H1 (cell line): ENCODE data around the gene SMAGP. TPM values are rescaled to one million over a fixed set of nuclear protein-coding genes. Genes with fewer than 3 reads are reported as not detected.

Experiments used
- BACH1 ChIP-seq: IDR thresholded peaks from 2 replicates; pipeline ENCODE4 v1.6.1; 2012; ENCODE audit warnings: low read length, improper control_type of control experiment
- BCL11A ChIP-seq, 2 experiments: IDR thresholded peaks; one replicate each; pipeline ENCODE4 v1.6.1; 2011; ENCODE audit warnings: low read depth in 2 of 2, low read length in 2 of 2, mild to moderate bottlenecking in 2 of 2
- CHD2 ChIP-seq: IDR thresholded peaks from 2 replicates; pipeline ENCODE4 v1.6.1; 2012; ENCODE audit warnings: low read length, improper control_type of control experiment
- CTBP2 ChIP-seq: IDR thresholded peaks from 2 replicates; pipeline ENCODE4 v1.7.0; 2011; ENCODE audit warnings: borderline replicate concordance, mild to moderate bottlenecking, moderate library complexity, mixed read lengths, low read length; ENCODE audit not compliant: insufficient read depth, insufficient read length
- EGR1 ChIP-seq: IDR thresholded peaks from 2 replicates; pipeline ENCODE4 v1.6.1; 2011; ENCODE audit warnings: low read depth, low read length, borderline replicate concordance
- EZH2 ChIP-seq: fragments of 200-600 bp; sonication (generic); IDR thresholded peaks from 2 replicates; pipeline ENCODE4 v1.7.1; 2012; ENCODE audit warnings: low read depth, mild to moderate bottlenecking, moderate library complexity, low read length, inconsistent platforms; ENCODE audit not compliant: severe bottlenecking
- GTF2F1 ChIP-seq: IDR thresholded peaks from 2 replicates; pipeline ENCODE4 v1.6.1; 2012; ENCODE audit warnings: low read depth, low read length, improper control_type of control experiment, borderline replicate concordance
- HDAC6 ChIP-seq: IDR thresholded peaks from one replicate; pipeline ENCODE4 v1.7.1; 2012; ENCODE audit warnings: low read depth, mild to moderate bottlenecking, inconsistent platforms, low read length, moderate library complexity
- KDM5A ChIP-seq: fragments of 200-600 bp; IDR thresholded peaks from 2 replicates; pipeline ENCODE4 v1.7.1; 2012; ENCODE audit warnings: mild to moderate bottlenecking, low read length, inconsistent platforms, mixed read lengths
- MAFK ChIP-seq: IDR thresholded peaks from 2 replicates; pipeline ENCODE4 v1.6.1; 2012; ENCODE audit warnings: low read depth, mild to moderate bottlenecking, improper control_type of control experiment, low read length
- NRF1 ChIP-seq: IDR thresholded peaks from 2 replicates; pipeline ENCODE4 v1.6.1; 2011; ENCODE audit warnings: mild to moderate bottlenecking, low read depth, low read length, improper control_type of control experiment
- PHF8 ChIP-seq: fragments of 200-600 bp; sonication (generic); conservative IDR thresholded peaks from 2 replicates; pipeline ENCODE4 v1.7.1; 2012; ENCODE audit warnings: low read depth, mild to moderate bottlenecking, inconsistent platforms, low read length, moderate library complexity
- POLR2AphosphoS5 ChIP-seq: IDR thresholded peaks from 2 replicates; pipeline ENCODE4 v1.6.1; 2011; ENCODE audit warnings: low read depth, low read length
- RBBP5 ChIP-seq: IDR thresholded peaks from 2 replicates; pipeline ENCODE4 v1.7.1; 2012; ENCODE audit warnings: low read depth, mild to moderate bottlenecking, inconsistent platforms, low read length, moderate library complexity, borderline replicate concordance
- SIRT6 ChIP-seq: IDR thresholded peaks from one replicate; pipeline ENCODE4 v1.7.1; 2012; ENCODE audit warnings: low read length, inconsistent platforms
- SP1 ChIP-seq: IDR thresholded peaks from 2 replicates; pipeline ENCODE4 v1.6.1; 2011; ENCODE audit warnings: low read depth, low read length
- SP4 ChIP-seq: IDR thresholded peaks from 2 replicates; pipeline ENCODE4 v1.6.1; 2012; ENCODE audit warnings: low read length, inconsistent platforms
- TAF7 ChIP-seq: optimal IDR thresholded peaks from 2 replicates; pipeline ENCODE3; 2011; ENCODE audit warnings: low read depth, mild to moderate bottlenecking, inconsistent platforms, low read length, moderate library complexity, borderline replicate concordance
- TEAD4 ChIP-seq: IDR thresholded peaks from 2 replicates; pipeline ENCODE4 v1.6.1; 2012; ENCODE audit warnings: low read depth, low read length, inconsistent platforms, mixed read lengths
- ZNF274 ChIP-seq: IDR thresholded peaks from 2 replicates; pipeline ENCODE4 v1.7.0; 2012; ENCODE audit warnings: low read length, borderline replicate concordance; ENCODE audit errors: extremely low read depth
- polyA plus RNA-seq, 7 experiments: library from polyadenylated mRNA; depleted of rRNA in 3 of 7; stranded (reverse) in 5 of 7; unstranded in 2 of 7; fragments of >200 nt in 5 of 7; fragments of 200-250 nt in 2 of 7; gene quantifications; 1 replicate in 5 of 7; 2 replicates in 1 of 7; 4 replicates in 1 of 7; pipeline versions ENCODE4 v1.2.1 to v1.2.3, GENCODE V29; 2011 to 2013; ENCODE audit warnings: missing spikeins in 2 of 7, mixed read lengths in 2 of 7
- total RNA-seq: library from RNA; stranded (reverse); fragmentation: NEBNext Ultra II Directional; extraction: Animal tissue kit (Norgen Biotek cat#: 25700); gene quantifications from 2 replicates; pipeline ENCODE4 v1.2.1, GENCODE V29; 2021
- TF ChIP-seq, protein P1 (sequence below): IDR thresholded peaks from 2 replicates; pipeline ENCODE4 v1.6.1; 2011; ENCODE audit warnings: low read depth, mild to moderate bottlenecking, low read length; ENCODE audit not compliant: insufficient read depth
- TF ChIP-seq, protein P2 (sequence below): IDR thresholded peaks from 2 replicates; pipeline ENCODE4 v1.6.1; 2012; ENCODE audit warnings: low read length, inconsistent platforms

The SMAGP gene
- total and polyA plus RNA-seq, 2 of the 8 experiments (the other 6 are each of a cell fraction or from before 2014, with no cell fraction given), result 9.4 to 12.7 TPM

DNA sequence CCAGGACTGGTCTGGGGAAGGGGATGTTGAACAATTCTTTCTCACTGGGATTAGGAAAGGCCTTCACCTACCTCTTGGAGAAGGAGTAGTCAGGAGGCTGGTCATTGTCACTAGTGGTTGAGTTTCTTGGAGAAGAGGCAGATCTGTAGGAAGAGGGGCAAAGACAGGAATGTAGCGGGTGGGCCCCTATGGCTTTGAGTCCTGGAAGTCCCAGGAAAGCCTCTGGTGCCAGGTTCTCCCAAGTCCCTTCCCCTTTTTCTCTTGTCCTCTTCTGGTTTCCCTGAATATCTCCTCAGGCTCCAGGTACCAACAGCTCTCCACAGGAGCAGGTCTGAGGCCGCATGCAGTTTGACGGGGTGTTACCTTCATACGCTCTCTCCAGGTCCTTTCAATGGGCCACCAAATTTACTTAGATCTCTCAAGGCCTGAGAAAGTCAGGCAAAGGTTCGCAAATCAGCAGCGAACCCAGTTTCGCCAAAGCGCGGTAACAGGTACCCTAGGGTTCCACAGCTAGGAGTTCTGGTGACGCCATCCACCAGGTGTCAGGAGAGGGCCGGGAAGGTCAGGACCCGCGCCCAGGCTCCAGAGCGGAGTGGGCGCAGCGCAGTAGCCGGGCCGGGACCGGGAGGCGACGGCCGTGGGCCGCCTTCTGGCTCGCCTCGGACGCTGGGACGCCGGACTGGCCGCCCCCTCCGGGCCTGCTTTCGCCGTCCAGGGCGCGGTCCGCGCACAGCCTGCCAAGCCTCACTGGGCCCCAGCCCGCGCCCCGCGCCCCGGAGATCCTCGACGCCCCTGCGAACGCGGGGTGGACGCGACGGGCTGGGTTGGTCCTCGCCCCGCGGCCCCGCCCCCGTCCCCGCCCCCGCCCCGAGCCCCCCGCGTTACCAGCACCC, 795 bp downstream of the SMAGP start (continued):
- TF ChIP-seq EZH2, result no peak
- TF ChIP-seq BCL11A (IDR thresholded peaks at IDR 0.05; ENCODE audit: low read depth in 2 of 2, low read length in 2 of 2), result no peak
- no peak for TF ChIP-seq SIRT6
- TF ChIP-seq NRF1, result no peak
- 0 out of 2 replicates have a peak, but pooled peaks have one; percentile 4 for TF ChIP-seq EGR1
- TF ChIP-seq GTF2F1, result no peak
- TF ChIP-seq CHD2, result peak; percentile 47; the same call in 1 of the 2 replicates
- TF ChIP-seq MAFK, result no peak
- no peak for TF ChIP-seq CTBP2
- peak; percentile 67; the same call in 1 of the 2 replicates for TF ChIP-seq BACH1
- no peak for TF ChIP-seq TAF7
- no peak for TF ChIP-seq SP1
- TF ChIP-seq POLR2AphosphoS5, result no peak
- TF ChIP-seq TEAD4, result no peak
- TF ChIP-seq, protein P1, sequence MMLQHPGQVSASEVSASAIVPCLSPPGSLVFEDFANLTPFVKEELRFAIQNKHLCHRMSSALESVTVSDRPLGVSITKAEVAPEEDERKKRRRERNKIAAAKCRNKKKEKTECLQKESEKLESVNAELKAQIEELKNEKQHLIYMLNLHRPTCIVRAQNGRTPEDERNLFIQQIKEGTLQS, result no peak
- TF ChIP-seq, protein P2, sequence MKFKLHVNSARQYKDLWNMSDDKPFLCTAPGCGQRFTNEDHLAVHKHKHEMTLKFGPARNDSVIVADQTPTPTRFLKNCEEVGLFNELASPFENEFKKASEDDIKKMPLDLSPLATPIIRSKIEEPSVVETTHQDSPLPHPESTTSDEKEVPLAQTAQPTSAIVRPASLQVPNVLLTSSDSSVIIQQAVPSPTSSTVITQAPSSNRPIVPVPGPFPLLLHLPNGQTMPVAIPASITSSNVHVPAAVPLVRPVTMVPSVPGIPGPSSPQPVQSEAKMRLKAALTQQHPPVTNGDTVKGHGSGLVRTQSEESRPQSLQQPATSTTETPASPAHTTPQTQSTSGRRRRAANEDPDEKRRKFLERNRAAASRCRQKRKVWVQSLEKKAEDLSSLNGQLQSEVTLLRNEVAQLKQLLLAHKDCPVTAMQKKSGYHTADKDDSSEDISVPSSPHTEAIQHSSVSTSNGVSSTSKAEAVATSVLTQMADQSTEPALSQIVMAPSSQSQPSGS, result 0 out of 2 replicates have a peak, but pooled peaks have one; percentile 35
- no peak for TF ChIP-seq PHF8
- peak; percentile 37; the same call in 1 of the 2 replicates for TF ChIP-seq RBBP5
- no peak for TF ChIP-seq HDAC6
- no peak for TF ChIP-seq KDM5A
- no peak for TF ChIP-seq ZNF274
- no peak for TF ChIP-seq SP4
